Epithelial cell of esophagus (primary cell): ENCODE data around the gene CBFA2T2.

Experiments used
- DNase-seq: peaks from one replicate; pipeline ENCODE4 v3.0.0; 2010; ENCODE audit warnings: low read depth
- H3K4me3 ChIP-seq: 2 replicates; pipeline ENCODE4 v1.5.1; 2011; ENCODE audit warnings: mild to moderate bottlenecking, low read length, control low read depth
- TF ChIP-seq, protein P1 (sequence below): IDR thresholded peaks from 2 replicates; pipeline ENCODE4 v1.5.1; 2011; ENCODE audit warnings: low read depth, mild to moderate bottlenecking, low read length, control low read depth, inconsistent platforms; ENCODE audit not compliant: insufficient read depth; ENCODE audit errors: missing control alignments

CBFA2T2 gene

DNA sequence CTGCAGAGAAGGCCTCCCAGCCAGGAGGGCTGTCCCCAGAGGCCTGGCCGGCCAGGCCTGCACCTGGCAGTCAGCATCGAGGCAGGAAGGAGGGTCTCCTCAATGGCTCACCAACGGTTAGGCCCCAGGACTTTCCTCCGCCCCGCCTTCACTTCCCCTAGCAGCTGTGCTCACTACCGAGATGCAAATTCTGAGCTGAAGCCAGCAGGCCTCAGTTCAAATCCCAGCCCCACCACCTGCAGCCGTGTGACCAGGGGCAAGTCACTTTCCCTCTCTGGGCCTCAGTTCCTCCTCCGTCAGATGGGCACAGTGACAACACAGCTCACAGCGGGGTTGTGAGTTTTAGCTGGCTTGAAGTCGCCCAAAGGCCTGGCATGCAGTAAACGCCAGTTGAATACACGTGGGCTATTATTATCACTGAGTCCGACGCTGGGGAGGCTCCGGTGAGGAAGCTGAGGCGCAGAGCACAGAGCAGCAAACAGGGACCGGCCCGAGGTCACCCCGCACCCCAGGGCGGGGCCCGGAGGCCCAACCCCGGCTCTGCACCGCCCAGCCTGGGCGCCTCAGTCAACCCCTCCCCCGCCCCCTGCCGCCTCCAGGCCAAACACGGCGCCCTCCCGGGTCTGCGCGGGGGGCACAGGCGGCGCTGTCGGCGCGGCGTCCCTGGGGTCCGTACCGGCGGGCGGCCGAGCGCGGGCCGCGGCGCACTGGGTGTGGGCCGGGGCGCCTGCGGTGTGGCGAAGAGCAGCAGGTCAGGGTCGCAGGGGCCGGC is 195.6 kb downstream of the CBFA2T2 start:
- no peak for DNase-seq
- H3K4me3 ChIP-seq, result peak overlapping the region; percentile 39
- TF ChIP-seq, protein P1, sequence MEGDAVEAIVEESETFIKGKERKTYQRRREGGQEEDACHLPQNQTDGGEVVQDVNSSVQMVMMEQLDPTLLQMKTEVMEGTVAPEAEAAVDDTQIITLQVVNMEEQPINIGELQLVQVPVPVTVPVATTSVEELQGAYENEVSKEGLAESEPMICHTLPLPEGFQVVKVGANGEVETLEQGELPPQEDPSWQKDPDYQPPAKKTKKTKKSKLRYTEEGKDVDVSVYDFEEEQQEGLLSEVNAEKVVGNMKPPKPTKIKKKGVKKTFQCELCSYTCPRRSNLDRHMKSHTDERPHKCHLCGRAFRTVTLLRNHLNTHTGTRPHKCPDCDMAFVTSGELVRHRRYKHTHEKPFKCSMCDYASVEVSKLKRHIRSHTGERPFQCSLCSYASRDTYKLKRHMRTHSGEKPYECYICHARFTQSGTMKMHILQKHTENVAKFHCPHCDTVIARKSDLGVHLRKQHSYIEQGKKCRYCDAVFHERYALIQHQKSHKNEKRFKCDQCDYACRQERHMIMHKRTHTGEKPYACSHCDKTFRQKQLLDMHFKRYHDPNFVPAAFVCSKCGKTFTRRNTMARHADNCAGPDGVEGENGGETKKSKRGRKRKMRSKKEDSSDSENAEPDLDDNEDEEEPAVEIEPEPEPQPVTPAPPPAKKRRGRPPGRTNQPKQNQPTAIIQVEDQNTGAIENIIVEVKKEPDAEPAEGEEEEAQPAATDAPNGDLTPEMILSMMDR, result no peak

DNA sequence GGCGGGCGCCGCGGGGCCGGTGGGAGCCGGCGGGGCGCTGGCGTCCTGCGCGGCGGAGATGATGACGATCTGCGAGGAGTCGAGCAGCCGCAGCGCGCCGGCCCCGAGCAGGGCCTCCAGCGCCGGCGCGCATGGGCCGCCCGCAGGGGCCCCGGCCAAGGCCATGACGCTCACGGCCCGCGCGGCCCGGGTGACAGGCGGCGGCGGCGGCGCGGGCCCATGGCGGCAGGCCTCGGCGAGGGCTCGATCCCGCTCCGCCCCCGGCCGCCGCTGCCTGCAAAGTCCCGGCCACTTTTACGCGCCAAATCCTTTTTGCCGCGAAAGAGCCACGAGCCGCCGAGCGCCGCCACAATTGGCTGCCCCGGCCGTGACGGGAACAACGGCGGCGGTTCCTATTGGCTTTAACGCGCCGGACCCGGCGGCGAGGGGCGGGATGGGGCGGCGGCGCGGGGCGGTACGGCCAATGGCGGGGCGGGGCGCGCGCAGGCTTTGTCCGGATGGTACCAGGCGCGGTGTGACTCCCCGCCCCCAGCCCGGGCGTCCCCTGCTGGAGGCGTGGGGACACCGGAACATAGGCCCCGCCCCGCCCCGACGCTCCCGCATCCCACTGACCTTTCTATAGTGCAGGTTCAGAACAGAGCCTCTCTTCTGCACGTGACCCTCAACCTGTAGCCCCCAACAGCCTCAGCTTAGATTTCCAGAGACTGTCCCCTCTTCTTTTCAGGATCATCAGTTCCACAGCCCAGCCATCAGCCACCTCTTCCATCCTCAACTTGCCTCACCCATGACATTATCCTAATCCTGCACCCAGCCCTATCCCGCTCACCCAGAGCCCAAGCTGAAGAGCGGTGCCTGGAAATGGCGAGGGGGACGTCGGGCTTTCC is 196.4 kb downstream of the CBFA2T2 start, which contains the start of gene E2F1:
Gene E2F1, minus strand, starts transcription at position 286 of the 884 bp plus-strand sequence. Its CDS starts 121 bp downstream, at position 165.
- peak; percentile 95 for DNase-seq
- TF ChIP-seq, protein P1, result peak; percentile 20
- H3K4me3 ChIP-seq, result peak within 1 kb of the TSS; percentile 39

DNA sequence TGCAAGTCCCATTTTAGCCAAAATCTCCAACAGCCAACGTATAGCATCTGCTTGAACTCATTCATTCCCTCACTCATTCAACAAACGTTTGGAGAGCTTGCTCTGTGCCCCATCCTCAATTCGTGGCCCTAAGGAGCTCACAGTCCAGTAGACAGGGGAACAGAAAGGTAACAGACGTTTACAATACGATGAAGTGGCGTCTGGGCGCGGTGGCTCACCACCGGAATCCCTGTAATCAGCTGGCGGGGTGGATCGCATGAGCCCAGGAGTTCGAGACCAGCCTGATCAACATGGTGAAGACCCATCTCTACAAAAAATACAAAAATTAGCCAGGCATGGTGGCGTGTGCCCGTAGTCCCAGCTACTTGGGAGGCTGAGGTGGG is 197.1 kb downstream of the CBFA2T2 start:
- TF ChIP-seq, protein P1, result no peak
- no peak overlapping the region for H3K4me3 ChIP-seq
- no peak for DNase-seq

DNA sequence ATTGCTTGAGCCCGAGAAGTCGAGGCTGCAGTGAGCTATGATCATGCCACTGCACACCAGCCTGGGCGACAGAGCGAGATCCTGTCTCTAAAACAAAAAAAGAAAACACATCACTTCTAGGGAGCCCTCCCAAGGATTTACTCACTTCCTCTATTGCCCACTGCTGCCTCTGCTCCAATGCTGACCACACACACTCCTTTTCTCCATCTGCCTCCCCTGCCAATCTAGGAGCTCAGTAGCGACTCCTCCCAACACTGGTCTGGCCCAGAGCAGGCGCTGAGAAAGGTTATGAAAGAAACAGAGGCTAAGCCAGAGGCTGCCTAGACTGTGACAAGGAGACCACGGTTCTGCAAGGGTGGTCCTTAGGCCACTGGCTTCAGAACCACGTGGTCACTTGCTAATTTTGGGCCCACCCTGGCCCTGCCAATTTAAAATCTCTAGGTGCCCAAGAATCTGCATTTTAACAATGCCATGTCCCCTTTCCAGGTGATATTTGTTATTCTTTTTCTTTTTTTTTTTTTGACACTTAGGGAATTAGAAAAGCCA is 197.5 kb downstream of the CBFA2T2 start:
- TF ChIP-seq, protein P1, result no peak
- H3K4me3 ChIP-seq, result no peak overlapping the region
- no peak for DNase-seq

DNA sequence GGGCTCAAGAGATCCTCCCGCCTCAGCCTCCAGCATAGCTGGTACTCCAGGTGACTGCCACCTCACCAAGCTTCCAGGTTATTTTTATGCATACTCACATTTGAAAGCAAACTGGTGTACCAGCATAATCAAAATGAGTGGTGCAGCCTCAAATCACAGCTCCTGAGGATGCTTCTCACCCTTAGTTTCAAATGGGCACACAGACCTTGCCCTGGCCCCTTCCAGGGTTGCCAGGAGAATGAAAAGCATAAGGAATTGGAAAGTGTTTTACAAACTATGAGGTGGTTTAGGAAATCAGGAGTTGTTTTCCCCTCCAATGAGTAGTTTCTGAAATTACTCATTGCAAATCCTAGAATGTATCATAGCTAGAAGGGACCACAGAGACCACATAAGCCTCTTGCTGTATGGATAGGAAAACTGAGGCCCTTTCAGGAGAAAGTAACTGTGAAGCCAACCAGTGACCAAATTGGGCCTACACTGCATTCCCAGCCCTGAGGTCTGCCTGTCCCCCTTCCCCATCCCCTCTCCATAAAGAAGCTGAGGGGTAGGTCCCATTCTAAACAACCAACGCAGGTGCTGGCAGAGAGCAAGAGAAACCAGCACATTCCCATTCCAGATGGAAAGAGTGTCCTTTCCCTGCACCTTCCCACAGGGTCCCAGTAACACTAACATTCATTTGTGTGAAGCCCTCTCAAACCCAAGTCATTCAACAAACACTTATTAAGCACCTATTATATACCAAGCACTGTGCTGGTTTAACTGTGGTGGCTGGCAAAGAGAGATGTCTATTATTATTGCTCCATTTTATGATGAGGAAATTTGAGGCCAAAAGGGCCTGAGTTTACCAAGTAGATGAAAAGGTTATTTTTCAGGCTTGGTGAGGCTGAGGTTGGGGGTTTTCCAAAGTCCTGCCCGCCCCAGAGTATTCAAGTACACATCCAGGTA is 198.4 kb downstream of the CBFA2T2 start:
- TF ChIP-seq, protein P1, result no peak
- H3K4me3 ChIP-seq, result no peak overlapping the region
- no peak for DNase-seq

DNA sequence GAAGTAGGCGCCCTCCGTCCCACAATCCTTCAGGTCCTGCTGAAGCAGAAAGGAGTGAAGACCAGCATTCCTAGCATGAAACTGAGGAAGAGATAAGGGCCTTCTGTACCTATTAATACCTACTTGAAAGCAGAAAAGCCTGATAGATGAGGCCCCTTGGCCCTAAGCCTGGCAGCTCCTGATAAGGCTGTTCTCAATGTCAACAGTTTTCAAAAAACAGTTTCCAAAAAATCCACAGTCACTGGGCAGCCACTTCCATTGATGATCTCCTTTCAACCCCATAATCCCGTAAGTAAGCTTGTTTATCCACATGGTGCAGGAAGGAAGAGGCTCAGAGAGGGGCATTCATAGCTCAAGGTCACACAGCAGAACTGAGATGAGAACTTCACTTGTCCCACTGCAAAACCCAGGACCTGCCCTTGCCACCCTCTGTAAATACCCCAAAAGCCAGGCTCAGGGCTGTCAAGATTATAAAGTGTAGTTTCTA is 199.1 kb downstream of the CBFA2T2 start:
- no peak overlapping the region for H3K4me3 ChIP-seq
- TF ChIP-seq, protein P1, result no peak
- no peak for DNase-seq
